Heart left ventricle (tissue), 16 donors: ENCODE measurements around the gene RPL38. TPM values are rescaled to one million over a fixed set of nuclear protein-coding genes. Genes with fewer than 3 reads are reported as not detected.

ENCODE experiments used
- ATAC-seq, 4 donors: fragments of 200-7000 bp; cut with Tn5 transposase; one replicate each; pipeline ENCODE4 v1.9.1; 2020 to 2022; ENCODE audit warnings: moderate library complexity in 4 of 4, mild to moderate bottlenecking in 3 of 4, moderate number of reproducible peaks in 1 of 4
- DNase-seq, 5 donors: peaks; one replicate each; pipeline ENCODE4 v3.0.0-alpha.2; 2020
- H3K27ac ChIP-seq, 12 donors: fragments of 200-600 bp; sonication (generic) in 4 of 12; one replicate each; pipeline versions ENCODE4 v1.5.0 to v1.8.0; 2016 to 2022; ENCODE audit warnings: mild to moderate bottlenecking in 2 of 12
- H3K27me3 ChIP-seq, 9 donors: fragments of 200-600 bp; sonication (generic) in 2 of 9; one replicate each; pipeline versions ENCODE4 v1.5.1 to v1.8.0; 2016 to 2022; ENCODE audit warnings: mild to moderate bottlenecking in 3 of 9
- H3K36me3 ChIP-seq, 9 donors: fragments of 200-600 bp; sonication (generic) in 2 of 9; one replicate each; pipeline versions ENCODE4 v1.5.0 to v1.8.0; 2018 to 2022; ENCODE audit warnings: mild to moderate bottlenecking in 2 of 9
- H3K4me1 ChIP-seq, 12 donors: fragments of 200-600 bp; sonication (generic) in 4 of 12; one replicate each; pipeline versions ENCODE4 v1.5.0 to v1.8.0; 2016 to 2022; ENCODE audit warnings: mild to moderate bottlenecking in 3 of 12
- H3K4me3 ChIP-seq, 12 donors: fragments of 200-600 bp; sonication (generic) in 4 of 12; one replicate each; pipeline versions ENCODE4 v1.5.0 to v1.8.0; 2017 to 2022; ENCODE audit warnings: mild to moderate bottlenecking in 9 of 12, moderate library complexity in 4 of 12
- H3K9me3 ChIP-seq, 12 donors: fragments of 200-600 bp; sonication (generic) in 4 of 12; one replicate each; pipeline versions ENCODE4 v1.5.0 to v1.8.0; 2016 to 2022; ENCODE audit warnings: mild to moderate bottlenecking in 1 of 12
- CTCF ChIP-seq, 12 donors: fragments of 200-600 bp; sonication (generic) in 4 of 12; IDR thresholded peaks; one replicate each; pipeline versions ENCODE4 v1.5.0 to v1.8.0; 2018 to 2022; ENCODE audit warnings: antibody characterized with exemption in 12 of 12, mild to moderate bottlenecking in 5 of 12
- POLR2A ChIP-seq, 2 donors: fragments of 450-650 bp; IDR thresholded peaks; one replicate each; pipeline ENCODE4 v1.6.1; 2017; ENCODE audit warnings: antibody characterized with exemption in 2 of 2, mild to moderate bottlenecking in 2 of 2, moderate library complexity in 2 of 2
- WGBS, 4 donors: extraction: QIAGEN DNeasy Blood & Tissue Kit in 2 of 4; methylation state at CpG; one replicate each; pipeline versions ENCODE4 v1.1.5 to v1.1.7; 2013 to 2018; 5-methylcytosine and 5-hydroxymethylcytosine counted together
- intact Hi-C, 10 donors: fragments of 100-400 bp; cut with DNase I; formaldehyde crosslinking; loops; one replicate each; pipeline versions ENCODE4 v1.11.1 to v1.14.2; 2022
- polyA plus RNA-seq, 2 donors: library from polyadenylated mRNA; stranded (reverse); fragments of 200-250 nt; gene quantifications; one replicate each; pipeline ENCODE4 v1.2.3, GENCODE V29; 2013
- total RNA-seq, 9 donors: library from RNA; depleted of rRNA in 2 of 9; stranded (reverse); fragments of >200 nt in 2 of 9; fragmentation: NEBNext Ultra II Directional in 3 of 9; extraction: Animal tissue kit (Norgen Biotek cat#: 25700) in 3 of 9; gene quantifications; one replicate each; pipeline versions ENCODE4 v1.1.0 to v1.2.4, GENCODE V29; 2016 to 2023
- donor health status: ischemic (EF 13 %, LVEDD 7.1; RV severe dilation, severe dysfunction).
- donor health status: healthy with polysubstance abuse.
- donor health status: DM: no; HTN: yes; CAD: no.
- donor health status: DM: no; HTN: no; CAD: no.
- donor health status: ischemic (EF 25% LVEDD 6.9; RV normal size, moderate dysfunction).
- donor health status: ischemic (EF 25% LVEDD 5.7; RV mildly dilated, moderate dysfunction).
- donor health status: healthy.
- donor health status: DM: yes; HTN: yes; CAD: no.
- donor health status: ischemic (EF 35%, LVEDD 5.7; RV mildly dilated, moderate dysfunction).
- donor health status: nonischemic (EF 11% LVEDD 7.7; RV severe dilation, severe dysfunction).
- donor health status: DM: yes; HTN: yes; CAD: no.
- donor health status: PGD.
- donor health status: ischemic (EF 29% LVEDD 5.4; RV normal size, mild dysfunction).
- donor health status: nonischemic (EF 23%, LVEDD 6.1; RV moderate dilation, normal function).

Gene RPL38
- total and polyA plus RNA-seq, 11 donors = 244 to 1,830 (median 740) TPM

GRCh38 chr17:74198694-74199093 lies 4.8 kb upstream of the RPL38 start:
- DNase-seq = no peak
- H3K27me3 ChIP-seq = peaks cover 0 to 52% (median 33%) of the 10 kb centered on the region in 9 donors
- H3K27ac ChIP-seq = no peak overlapping the region
- no peaks in the 10 kb centered on the region for H3K9me3 ChIP-seq
- TF ChIP-seq CTCF (IDR thresholded peaks at IDR 0.05) = no peak
- TF ChIP-seq POLR2A (IDR thresholded peaks at IDR 0.05) = no peak
- H3K4me1 ChIP-seq = peaks cover 0 to 13% (median 5%) of the 10 kb centered on the region in 12 donors
- WGBS, 4 donors = 67 to 82% (median 78%) methylated on average over 4 to 6 of the region's 6 CpGs
- H3K4me3 ChIP-seq = no peak overlapping the region
- no peaks in the 10 kb centered on the region for H3K36me3 ChIP-seq
- intact Hi-C loops = no loop called here
- ATAC-seq = no peak

GRCh38 chr17:74199306-74200092 lies 4.0 kb upstream of the RPL38 start:
- H3K36me3 ChIP-seq = peaks cover 0 to 2% (median under 1%) of the 10 kb centered on the region in 9 donors
- TF ChIP-seq POLR2A (IDR thresholded peaks at IDR 0.05) (no peak), CTCF (IDR thresholded peaks at IDR 0.05) (peak; percentile 90 to 99 (median 96))
- H3K27ac ChIP-seq = no peak overlapping the region
- H3K4me1 ChIP-seq = peaks cover 0 to 19% (median 9%) of the 10 kb centered on the region in 12 donors
- intact Hi-C loops = loop anchor here in 3 of 10 donors (5.0 to 10.0 kb wide), 2 partner anchors 163 to 255 kb away; partner anchors contain the start of gene BTBD17 (in 1 of the 3)
- ATAC-seq (peak in 3 of 4 donors; percentile 35 to 50 (median 45)), DNase-seq (peak; percentile 46 to 78 (median 61))
- H3K9me3 ChIP-seq = no peaks in the 10 kb centered on the region
- 21 to 26% (median 22%) methylated on average over 25 to 35 of the region's 35 CpGs for WGBS, 4 donors
- H3K4me3 ChIP-seq = peak overlapping the region in 5 of 12 donors; percentile 22 to 32 (median 24)
- peaks cover 0 to 52% (median 31%) of the 10 kb centered on the region in 9 donors for H3K27me3 ChIP-seq

- no peak for ATAC-seq
- Histone ChIP-seq H3K9me3 (no peaks in the 10 kb centered on the region), H3K4me3 (no peak overlapping the region), H3K27me3 (peaks cover 0 to 51% (median 25%) of the 10 kb centered on the region in 9 donors), H3K27ac (no peak overlapping the region), H3K4me1 (peaks cover 0 to 25% (median 15%) of the 10 kb centered on the region in 12 donors), H3K36me3 (peaks cover 0 to 8% (median 7%) of the 10 kb centered on the region in 9 donors)
- 49 to 66% (median 54%) methylated on average over 10 of the region's 10 CpGs for WGBS, 4 donors
- DNase-seq = no peak
- TF ChIP-seq CTCF (IDR thresholded peaks at IDR 0.05) (no peak), POLR2A (IDR thresholded peaks at IDR 0.05) (no peak)
- intact Hi-C loops = loop anchor here in 3 of 10 donors (5.0 to 10.0 kb wide), 2 partner anchors 162 to 255 kb away; partner anchors contain the start of gene BTBD17 (in 1 of the 3)
Observed at GRCh38 chr17:74200112-74200511, 3.4 kb upstream of the RPL38 start.

- WGBS, 4 donors = 28 to 43% (median 34%) methylated on average over 8 of the region's 8 CpGs
- peaks cover 0 to 40% (median 21%) of the 10 kb centered on the region in 9 donors for H3K27me3 ChIP-seq
- H3K9me3 ChIP-seq = no peaks in the 10 kb centered on the region
- H3K36me3 ChIP-seq = peaks cover 0 to 20% (median 18%) of the 10 kb centered on the region in 9 donors
- intact Hi-C loops = loop anchor here in 3 of 10 donors (5.0 to 10.0 kb wide), 2 partner anchors 161 to 254 kb away; partner anchors contain the start of gene BTBD17 (in 1 of the 3)
- H3K4me1 ChIP-seq = peaks cover 0 to 36% (median 27%) of the 10 kb centered on the region in 12 donors
- no peak for TF ChIP-seq POLR2A (IDR thresholded peaks at IDR 0.05)
- no peak for TF ChIP-seq CTCF (IDR thresholded peaks at IDR 0.05)
- DNase-seq (peak in 1 of 5 donors; percentile 50), ATAC-seq (no peak)
- H3K4me3 ChIP-seq = no peak overlapping the region
- no peak overlapping the region for H3K27ac ChIP-seq
Observed at GRCh38 chr17:74201250-74201649, 2.2 kb upstream of the RPL38 start.
